Measurements from ENCODE around the gene SNX11. TPM values are rescaled to one million over a fixed set of nuclear protein-coding genes. Genes with fewer than 3 reads are reported as not detected.

Gene SNX11
- total RNA-seq, 1 donor from 2014 or later, result 145 TPM

GRCh38 chr17:48162946-48163506 is 55.5 kb downstream of the SNX11 start:
- CTCF ChIA-PET, result no interaction called here

GRCh38 chr17:48163809-48164208 is 56.2 kb downstream of the SNX11 start:
- no peak for TF ChIP-seq CTCF (IDR thresholded peaks at IDR 0.05)
- no peaks in the 10 kb centered on the region for H3K9me3 Mint-ChIP-seq
- ChIA-PET POLR2A (no interaction called here), CTCF (interaction anchor here (1.0 kb wide), 1 partner anchor 14 kb away, joined by 3 read pairs; no protein-coding TSS in a partner anchor)
- peaks cover 24% of the 10 kb centered on the region for H3K36me3 Mint-ChIP-seq (ENCODE audit: low read depth)
- ATAC-seq (ENCODE audit: low read depth), result no peak
- H3K4me1 Mint-ChIP-seq, result peaks cover 7% of the 10 kb centered on the region
- H3K4me3 Mint-ChIP-seq, result no peak overlapping the region
- H3K27me3 Mint-ChIP-seq, result no peaks in the 10 kb centered on the region
- H3K27ac Mint-ChIP-seq, result no peak overlapping the region
- intact Hi-C loops (cut with micrococcal nuclease), result no loop called here
- no peak for DNase-seq

More at GRCh38 chr17:48162946-48163506, 55.5 kb downstream of the SNX11 start:
- H3K4me1 Mint-ChIP-seq, result peaks cover 7% of the 10 kb centered on the region
- ATAC-seq (ENCODE audit: low read depth), result no peak
- H3K9me3 Mint-ChIP-seq, result no peaks in the 10 kb centered on the region
- no peaks in the 10 kb centered on the region for H3K27me3 Mint-ChIP-seq
- POLR2A ChIA-PET, result interaction anchor here (0.6 kb wide), 1 partner anchor 146 kb away, joined by 3 read pairs; no protein-coding TSS in a partner anchor
- no peak for TF ChIP-seq CTCF (IDR thresholded peaks at IDR 0.05)
- intact Hi-C loops (cut with micrococcal nuclease), result no loop called here
- peaks cover 24% of the 10 kb centered on the region for H3K36me3 Mint-ChIP-seq (ENCODE audit: low read depth)
- no peak overlapping the region for H3K27ac Mint-ChIP-seq
- no peak for DNase-seq
- no peak overlapping the region for H3K4me3 Mint-ChIP-seq

GRCh38 chr17:48169926-48170325 is 62.4 kb downstream of the SNX11 start:
- intact Hi-C loops (cut with micrococcal nuclease), result no loop called here
- H3K27ac Mint-ChIP-seq, result no peak overlapping the region

More at GRCh38 chr17:48169926-48170325, 62.4 kb downstream of the SNX11 start:
- no peak for DNase-seq
- H3K36me3 Mint-ChIP-seq (ENCODE audit: low read depth), result peaks cover 12% of the 10 kb centered on the region
- ATAC-seq (ENCODE audit: low read depth), result no peak
- no peaks in the 10 kb centered on the region for H3K27me3 Mint-ChIP-seq
- H3K4me3 Mint-ChIP-seq, result no peak overlapping the region
- POLR2A ChIA-PET, result no interaction called here
- no peaks in the 10 kb centered on the region for H3K9me3 Mint-ChIP-seq
- H3K4me1 Mint-ChIP-seq, result no peaks in the 10 kb centered on the region
- CTCF ChIA-PET, result no interaction called here
- TF ChIP-seq CTCF (IDR thresholded peaks at IDR 0.05), result no peak

Other genes with a start within 250 kb of the SNX11 start
- 26.5 and 28.5 TPM in 2 replicates for gene SP2, start 211.5 kb upstream of the SNX11 start, total RNA-seq
- gene PNPO, start 166.2 kb upstream of the SNX11 start, total RNA-seq, result 25.1 and 26.5 TPM in 2 replicates
- not detected in 2 replicates for gene PRR15L, start 149.9 kb upstream of the SNX11 start, total RNA-seq
- 275 and 286 TPM in 2 replicates for gene CDK5RAP3, start 136.7 kb upstream of the SNX11 start, total RNA-seq
- gene COPZ2, start 70.0 kb upstream of the SNX11 start, total RNA-seq, result 3.3 and 4.1 TPM in 2 replicates
- 127 and 141 TPM in 2 replicates for gene NFE2L1, start 59.4 kb upstream of the SNX11 start, total RNA-seq
- gene CBX1, start 6.3 kb upstream of the SNX11 start, total RNA-seq, result 46.0 and 49.5 TPM in 2 replicates